ENCODE measurements around the gene BBS12.

GRCh38 chr4:122692641-122693520, 39.6 kb upstream of the BBS12 start:
- TF ChIP-seq CTCF (IDR thresholded peaks at IDR 0.05), result no peak
- no peak for TF ChIP-seq POLR2A (IDR thresholded peaks at IDR 0.05)
